ENCODE results near the gene SERPINI1. TPM values are rescaled to one million over a fixed set of nuclear protein-coding genes. Genes with fewer than 3 reads are reported as not detected.
A peak's percentile ranks its signal among the peaks of the same experiment; 100 is the strongest.
"Not testable (repeated sequence)": the region's sequence is repeated elsewhere in the genome, so short reads cannot be mapped to it uniquely, and the experiment has no call there.

The SERPINI1 gene
- total RNA-seq, 1 donor from 2014 or later = 14.6 TPM

- DNase-seq = no peak
Measured at GRCh38 chr3:167787440-167787839, 51.9 kb downstream of the SERPINI1 start.

GRCh38 chr3:167798443-167798842 is 62.9 kb downstream of the SERPINI1 start:
- DNase-seq = no peak

GRCh38 chr3:167808910-167809309 is 73.4 kb downstream of the SERPINI1 start:
- no peak for DNase-seq

GRCh38 chr3:167810236-167810635 is 74.7 kb downstream of the SERPINI1 start:
- no peak for DNase-seq

GRCh38 chr3:167811031-167811430 is 75.5 kb downstream of the SERPINI1 start:
- peak; percentile 6 for DNase-seq

- no peak for DNase-seq
Measured at GRCh38 chr3:167813169-167814123, 77.9 kb downstream of the SERPINI1 start.

GRCh38 chr3:167814441-167814951 is 79.0 kb downstream of the SERPINI1 start:
- DNase-seq = peak; percentile 59

- DNase-seq = no peak
Measured at GRCh38 chr3:167816953-167817352, 81.4 kb downstream of the SERPINI1 start.

- DNase-seq = no peak
Measured at GRCh38 chr3:167820102-167820865, 84.8 kb downstream of the SERPINI1 start.

GRCh38 chr3:167821248-167821805 is 85.8 kb downstream of the SERPINI1 start:
- no peak for DNase-seq

- DNase-seq = no peak
Measured at GRCh38 chr3:167823738-167824137, 88.2 kb downstream of the SERPINI1 start.

- DNase-seq = not testable (repeated sequence)
Measured at GRCh38 chr3:167827588-167827987, 92.1 kb downstream of the SERPINI1 start.

- no peak for DNase-seq
Measured at GRCh38 chr3:167829071-167829470, 93.5 kb downstream of the SERPINI1 start.

- DNase-seq = no peak
Measured at GRCh38 chr3:167830007-167830406, 94.5 kb downstream of the SERPINI1 start.

GRCh38 chr3:167835359-167835758 is 99.8 kb downstream of the SERPINI1 start:
- no peak for DNase-seq

- no peak for DNase-seq
Measured at GRCh38 chr3:167835953-167836352, 100.4 kb downstream of the SERPINI1 start.

GRCh38 chr3:167837466-167837865 is 101.9 kb downstream of the SERPINI1 start:
- no peak for DNase-seq

GRCh38 chr3:167839460-167840134 is 104.1 kb downstream of the SERPINI1 start:
- DNase-seq = no peak

GRCh38 chr3:167840247-167840646 is 104.7 kb downstream of the SERPINI1 start:
- no peak for DNase-seq

- DNase-seq = no peak
Measured at GRCh38 chr3:167843481-167843880, 108.0 kb downstream of the SERPINI1 start.

- DNase-seq = no peak
Measured at GRCh38 chr3:167843886-167844285, 108.4 kb downstream of the SERPINI1 start.

GRCh38 chr3:167844528-167844927 is 109.0 kb downstream of the SERPINI1 start:
- DNase-seq = no peak

Data from skin of body (tissue), 2 donors.